HepG2 (cell line): ENCODE results near the gene NUAK2. TPM values are rescaled to one million over a fixed set of nuclear protein-coding genes. Genes with fewer than 3 reads are reported as not detected.

Source experiments
- ATAC-seq: fragments of 200-7000 bp; cut with Tn5 transposase; 3 replicates; pipeline ENCODE4 v1.9.1; 2020; ENCODE audit warnings: mild to moderate bottlenecking, moderate library complexity
- BruUV-seq: library from RNA; stranded (reverse); fragments of 400-500 nt; replicated peaks from 2 replicates; lab custom pipeline; 2021; lab: Mats Ljungman, UMichigan
- CTCF ChIA-PET: fragments of 300-600 bp; formaldehyde crosslinking; extraction: SDS; loops from one replicate; lab custom pipeline; 2021; ENCODE audit warnings: low total read pairs, inconsistent platforms, low intra/inter-chr PET ratio; lab: Yijun Ruan, JAX
- POLR2A ChIA-PET: fragments of 350-600 bp; sonication (Branson Sonifier 250); formaldehyde crosslinking; loops from one replicate; lab custom pipeline; 2020; ENCODE audit warnings: antibody characterized with exemption, inconsistent platforms; lab: Yijun Ruan, JAX
- DNase-seq: peaks from one replicate; pipeline ENCODE4 v3.0.0-alpha.2; 2015; ENCODE audit warnings: low spot score
- FAIRE-seq: peaks from 3 replicates; lab custom pipeline; 2011; peaks lifted over from hg19 to GRCh38; lab: Jason Lieb, UNC
- H2AFZ ChIP-seq: one replicate; pipeline ENCODE4 v1.6.1; 2011; ENCODE audit warnings: low read length, inconsistent platforms
- H3K27ac ChIP-seq: fragments of 300-600 bp; 3 replicates; pipeline ENCODE4 v1.8.0; 2011; ENCODE audit warnings: mixed run types, mild to moderate bottlenecking, mixed read lengths, low read length, inconsistent platforms; ENCODE audit not compliant: insufficient read depth; ENCODE audit errors: extremely low read length
- H3K27me3 ChIP-seq, 2 experiments: fragments of 200-600 bp in 1 of 2; 2 replicates in 1 of 2; 3 replicates in 1 of 2; pipeline versions ENCODE4 v1.6.0 to v1.8.0; 2011; ENCODE audit warnings: low read length in 2 of 2, mild to moderate bottlenecking in 2 of 2, moderate library complexity in 2 of 2, inconsistent platforms in 1 of 2; ENCODE audit not compliant: insufficient read depth in 2 of 2, control insufficient read depth in 1 of 2
- H3K36me3 ChIP-seq, 2 experiments: fragments of 200-600 bp in 1 of 2; replicated peaks in 1 of 2; 2 replicates in 1 of 2; 3 replicates in 1 of 2; pipeline versions ENCODE4 v1.5.1 to v1.8.0; 2011; ENCODE audit warnings: low read length in 2 of 2, inconsistent platforms in 1 of 2; ENCODE audit not compliant: insufficient read depth in 2 of 2, control insufficient read depth in 1 of 2
- H3K4me1 ChIP-seq: 2 replicates; pipeline ENCODE4 v1.5.1; 2012; ENCODE audit warnings: low read length, inconsistent platforms; ENCODE audit not compliant: insufficient read depth
- H3K4me2 ChIP-seq: 2 replicates; pipeline ENCODE4 v1.6.0; 2011; ENCODE audit warnings: low read depth, low read length, inconsistent platforms
- H3K4me3 ChIP-seq, 3 experiments: fragments of 200-600 bp in 1 of 3; sonication (generic), shearing (Covaris generic) in 1 of 3; replicated peaks in 1 of 3; 2 replicates each; pipeline ENCODE4 v1.5.1; 2011 to 2016; ENCODE audit warnings: low read length in 3 of 3, inconsistent platforms in 2 of 3, low read depth in 2 of 3, mild to moderate bottlenecking in 2 of 3, control low read depth in 1 of 3, mixed read lengths in 1 of 3; ENCODE audit not compliant: insufficient read depth in 1 of 3
- H3K79me2 ChIP-seq: one replicate; pipeline ENCODE4 v1.6.1; 2011; ENCODE audit warnings: low read length, inconsistent platforms; ENCODE audit not compliant: insufficient read depth
- H3K9ac ChIP-seq: 2 replicates; pipeline ENCODE4 v1.6.0; 2011; ENCODE audit warnings: mild to moderate bottlenecking, low read depth, low read length, inconsistent platforms; ENCODE audit not compliant: insufficient read depth
- H3K9me3 ChIP-seq: 2 replicates; pipeline ENCODE4 v1.5.1; 2012; ENCODE audit warnings: mild to moderate bottlenecking, low read length
- H4K20me1 ChIP-seq: 2 replicates; pipeline ENCODE4 v1.6.0; 2011; ENCODE audit warnings: inconsistent platforms, mild to moderate bottlenecking, low read length, moderate library complexity; ENCODE audit not compliant: insufficient read depth
- ATF5 ChIP-seq: sonication (generic); formaldehyde crosslinking; IDR thresholded peaks from 2 replicates; pipeline ENCODE4 v1.4.0; 2020; ENCODE audit warnings: mild to moderate bottlenecking, low read depth, missing genetic modification reagents
- GLMP ChIP-seq: sonication (generic); formaldehyde crosslinking; IDR thresholded peaks from 2 replicates; pipeline ENCODE4 v1.9.0; 2021; ENCODE audit warnings: missing genetic modification reagents, mild to moderate bottlenecking, borderline replicate concordance
- HMGXB3 ChIP-seq: sonication (generic); formaldehyde crosslinking; IDR thresholded peaks from 2 replicates; pipeline ENCODE4 v1.4.0; 2020; ENCODE audit warnings: missing genetic modification reagents, borderline replicate concordance
- NFYC ChIP-seq: IDR thresholded peaks from 2 replicates; pipeline ENCODE4 v1.6.1; 2016; ENCODE audit warnings: missing genetic modification reagents, missing compliant biosample characterization
- NPAS2 ChIP-seq: sonication (generic); formaldehyde crosslinking; IDR thresholded peaks from 2 replicates; pipeline ENCODE4 v1.8.0; 2022; ENCODE audit warnings: mild to moderate bottlenecking, missing genetic modification reagents, borderline replicate concordance
- ZNF318 ChIP-seq: sonication (generic); formaldehyde crosslinking; IDR thresholded peaks from 2 replicates; pipeline ENCODE4 v1.4.0; 2020; ENCODE audit warnings: mild to moderate bottlenecking, missing genetic modification reagents
- WGBS: methylation state at CpG from one replicate; pipeline ENCODE4 v1.1.6; 2017; ENCODE audit warnings: low lambda C conversion rate; 5-methylcytosine and 5-hydroxymethylcytosine counted together
- in situ Hi-C: cut with HindIII; loops from 2 replicates; pipeline ENCODE4 v1.10.0; 2017; ENCODE audit warnings: low pct_unique_long_range_greater_than_20kb; ENCODE audit not compliant: extremely low pct_ligation_motif_present
- intact Hi-C: fragments of 100-400 bp; cut with micrococcal nuclease; formaldehyde crosslinking; loops from one replicate; pipeline ENCODE4 v1.10.0; 2022; ENCODE audit not compliant: unreplicated experiment
- polyA plus RNA-seq, 8 experiments: library from polyadenylated mRNA; depleted of rRNA in 3 of 8; stranded (reverse) in 7 of 8; unstranded in 1 of 8; fragments of >200 nt; fragmentation: Illumina TruSeq in 4 of 8; extraction: Trizol in 4 of 8; gene quantifications; 2 replicates each; pipeline versions ENCODE4 v1.2.1 to v1.2.3, GENCODE V29; 2011 to 2016; ENCODE audit warnings: low read depth in 4 of 8, missing spikeins in 1 of 8, mixed read lengths in 1 of 8; ENCODE audit not compliant: insufficient read depth in 1 of 8
- total RNA-seq, 5 experiments: library from RNA; depleted of rRNA; stranded (reverse); fragments of >200 nt; fragmentation: Illumina TruSeq; extraction: Trizol; gene quantifications; 2 replicates each; pipeline ENCODE4 v1.2.3, GENCODE V29; 2016; ENCODE audit warnings: low read depth in 1 of 5

NUAK2 gene
- total and polyA plus RNA-seq, 2 of the 13 experiments (the other 11 are each of a cell fraction or from before 2014, with no cell fraction given) = 0.75 to 1.1 TPM

- no peak for TF ChIP-seq GLMP (CRISPR knock-in tag)
- TF ChIP-seq NFYC = no peak
- TF ChIP-seq ATF5 (CRISPR knock-in tag) = no peak
- TF ChIP-seq, all 625 proteins: peak for 0
These were observed 14.5 kb downstream of the NUAK2 start (continued) for GRCh38 chr1:205306929-205307566.

- FAIRE-seq (no peak), ATAC-seq (no peak), DNase-seq (no peak)
- H3K4me1 ChIP-seq = peaks cover 27% of the 10 kb centered on the region
- H3K4me3 ChIP-seq = no peak overlapping the region
- in situ Hi-C loops = no loop called here
- no peak overlapping the region for H3K4me2 ChIP-seq
- intact Hi-C loops = no loop called here
- no peaks in the 10 kb centered on the region for H3K79me2 ChIP-seq
- no TSS peak for BruUV-seq
- no peak overlapping the region for H3K27ac ChIP-seq
- H3K9me3 ChIP-seq = no peaks in the 10 kb centered on the region
- 100% methylated on average over 1 of the region's 1 CpG for WGBS
- H4K20me1 ChIP-seq = no peaks in the 10 kb centered on the region
- ChIA-PET CTCF (no interaction called here), POLR2A (no interaction called here)
- H3K36me3 ChIP-seq = peaks cover 19 to 37% of the 10 kb centered on the region in 2 experiments; a peak in 4 of 5 replicates
- H2AFZ ChIP-seq = no peak overlapping the region
- no peak for TF ChIP-seq ZNF318 (CRISPR knock-in tag)
- TF ChIP-seq NPAS2 (CRISPR knock-in tag) = no peak
- TF ChIP-seq HMGXB3 (CRISPR knock-in tag) = no peak
- no peak overlapping the region for H3K9ac ChIP-seq
- no peaks in the 10 kb centered on the region for H3K27me3 ChIP-seq
These were observed 16.9 kb downstream of the NUAK2 start for GRCh38 chr1:205304695-205305070.
